ENCODE results near the gene NKAIN1. TPM values are rescaled to one million over a fixed set of nuclear protein-coding genes. Genes with fewer than 3 reads are reported as not detected.
A peak's percentile ranks its signal among the peaks of the same experiment; 100 is the strongest.

NKAIN1 gene
- total and polyA plus RNA-seq, 3 donors from 2014 or later: 0.39 to 1.5 (median 1.4) TPM

- TF ChIP-seq POLR2A (IDR thresholded peaks at IDR 0.05): no peak
- no peak for TF ChIP-seq CTCF (IDR thresholded peaks at IDR 0.05)
- WGBS, 2 donors: 72% methylated on average over 4 of the region's 4 CpGs
- no peaks in the 10 kb centered on the region for H3K27me3 ChIP-seq
- no peak overlapping the region for H3K27ac ChIP-seq
- H3K4me3 ChIP-seq: no peak overlapping the region
- intact Hi-C loops (cut with DNase I; ENCODE audit: low total_unique reads): no loop called here
- H3K9me3 ChIP-seq: no peaks in the 10 kb centered on the region
- no peak for DNase-seq
- no peaks in the 10 kb centered on the region for H3K36me3 ChIP-seq (ENCODE audit: low read depth, missing control alignments)
- peaks cover 4% of the 10 kb centered on the region for H3K4me1 ChIP-seq
Measured at GRCh38 chr1:31244326-31244725, 4.6 kb upstream of the NKAIN1 start.

DNA sequence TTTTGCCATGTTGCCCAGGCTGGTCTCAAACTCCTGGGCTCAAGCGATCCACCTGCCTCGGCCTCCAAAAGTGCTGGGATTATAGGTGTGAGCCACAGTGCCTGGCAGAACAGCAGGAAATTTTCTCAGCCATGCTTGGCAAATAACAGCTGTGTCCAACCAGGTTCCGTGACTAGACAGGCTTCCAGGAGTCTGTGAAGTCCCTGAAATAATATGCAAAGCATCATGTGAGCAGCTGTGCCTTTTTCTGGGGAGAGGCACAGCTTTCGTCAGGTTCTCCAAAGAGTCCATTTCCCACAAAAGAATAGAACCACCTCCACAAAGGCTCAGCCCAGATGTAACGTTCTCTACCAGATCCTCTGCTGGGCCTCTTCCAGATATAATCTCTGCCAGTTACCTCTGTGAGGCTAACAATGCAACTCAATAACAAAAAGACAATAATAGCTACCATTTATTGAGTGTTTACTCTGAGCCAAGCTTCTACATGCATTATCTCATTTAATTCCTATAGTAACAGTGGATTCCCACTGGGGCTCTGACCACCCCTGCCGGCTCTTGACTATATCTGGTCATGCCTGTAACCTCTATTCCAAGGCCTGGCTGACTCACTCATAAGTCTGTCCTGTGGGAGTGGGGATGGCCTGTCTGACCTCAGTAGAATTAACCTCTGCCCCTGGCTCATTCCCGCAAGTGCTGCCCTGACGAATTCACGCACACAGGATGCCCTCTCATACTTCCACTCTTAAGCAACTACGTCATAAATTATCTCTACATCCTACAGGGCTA, 4.0 kb upstream of the NKAIN1 start:
- Histone ChIP-seq H3K27me3 (no peaks in the 10 kb centered on the region), H3K9me3 (no peaks in the 10 kb centered on the region), H3K4me1 (peaks cover 9% of the 10 kb centered on the region), H3K4me3 (no peak overlapping the region), H3K27ac (no peak overlapping the region), H3K36me3 (ENCODE audit: low read depth, missing control alignments) (no peaks in the 10 kb centered on the region)
- DNase-seq: no peak
- WGBS, 2 donors: 73 to 76% methylated on average over 8 to 10 of the region's 10 CpGs
- intact Hi-C loops (cut with DNase I; ENCODE audit: low total_unique reads): no loop called here
- no peak for TF ChIP-seq CTCF (IDR thresholded peaks at IDR 0.05)
- TF ChIP-seq POLR2A (IDR thresholded peaks at IDR 0.05): no peak

DNA sequence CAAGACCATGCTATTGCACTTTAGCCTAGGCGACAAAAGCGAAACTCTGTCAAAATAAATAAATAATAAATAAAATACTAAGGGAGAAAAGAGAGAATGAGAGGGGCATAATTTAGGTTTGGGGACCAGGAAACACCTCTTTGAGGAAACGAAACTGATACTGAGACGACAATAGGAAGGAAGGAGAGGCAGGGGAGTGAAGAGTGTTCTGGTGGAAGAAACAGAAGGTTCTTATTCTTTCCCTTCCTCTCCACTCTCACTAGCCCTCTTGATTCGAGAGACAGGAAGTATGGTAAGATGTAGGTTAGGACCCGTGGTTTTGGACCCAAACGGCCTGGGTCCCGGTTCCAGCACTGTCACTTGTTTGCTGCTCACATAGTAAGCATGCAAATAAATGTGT, 1.6 kb upstream of the NKAIN1 start:
- Histone ChIP-seq H3K9me3 (no peaks in the 10 kb centered on the region), H3K36me3 (ENCODE audit: low read depth, missing control alignments) (no peaks in the 10 kb centered on the region), H3K4me3 (no peak overlapping the region), H3K27ac (no peak overlapping the region), H3K27me3 (no peaks in the 10 kb centered on the region), H3K4me1 (peaks cover 9% of the 10 kb centered on the region)
- DNase-seq: no peak
- intact Hi-C loops (cut with DNase I; ENCODE audit: low total_unique reads): no loop called here
- TF ChIP-seq POLR2A (IDR thresholded peaks at IDR 0.05) (no peak), CTCF (IDR thresholded peaks at IDR 0.05) (no peak)
- 80 to 86% methylated on average over 8 of the region's 8 CpGs for WGBS, 2 donors

DNA sequence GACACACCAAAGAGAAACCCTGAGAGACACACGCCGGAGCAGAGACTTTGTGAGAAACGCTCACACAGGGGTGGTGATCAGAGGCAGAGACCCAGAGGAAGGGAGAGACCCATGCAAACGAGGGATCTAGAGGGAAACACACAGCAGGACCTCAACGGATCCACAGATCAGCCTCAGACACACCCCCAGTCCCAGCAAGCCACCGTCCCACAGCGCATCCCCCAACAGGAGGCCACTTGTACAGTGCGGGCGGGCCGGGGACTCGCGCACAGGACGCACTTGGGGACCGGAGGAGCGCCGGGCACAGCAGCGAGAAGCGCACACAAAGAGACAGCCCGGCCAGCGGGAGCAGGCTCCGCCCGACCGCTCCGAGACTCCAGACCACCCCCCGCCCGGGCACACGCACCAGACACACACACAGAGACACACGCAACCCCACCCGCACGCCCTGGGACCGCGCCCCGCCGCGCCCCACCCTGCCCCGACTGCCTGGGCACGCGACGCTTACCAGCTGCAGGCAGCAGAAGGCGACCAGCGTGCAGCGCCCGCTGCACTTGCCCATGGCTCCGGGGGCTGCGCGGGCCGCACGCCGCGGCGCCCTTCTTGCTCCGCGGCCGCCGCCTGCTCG, 587 bp downstream of the NKAIN1 start:
- Histone ChIP-seq H3K27ac (no peak overlapping the region), H3K4me3 (peak overlapping the region; percentile 26 to 41), H3K36me3 (ENCODE audit: low read depth, missing control alignments) (no peaks in the 10 kb centered on the region), H3K4me1 (peaks cover 9% of the 10 kb centered on the region), H3K27me3 (no peaks in the 10 kb centered on the region), H3K9me3 (no peaks in the 10 kb centered on the region)
- DNase-seq: peak; percentile 17
- TF ChIP-seq CTCF (IDR thresholded peaks at IDR 0.05) (no peak), POLR2A (IDR thresholded peaks at IDR 0.05) (no peak)
- WGBS, 2 donors: 0 to 2% methylated on average over 5 to 32 of the region's 56 CpGs
- intact Hi-C loops (cut with DNase I; ENCODE audit: low total_unique reads): no loop called here

All from testis (tissue), 3 donors.